ENCODE measurements around the gene ANAPC2. TPM values are rescaled to one million over a fixed set of nuclear protein-coding genes. Genes with fewer than 3 reads are reported as not detected.

The ANAPC2 gene
- total RNA-seq, 1 donor from 2014 or later = 57.4 TPM

DNA sequence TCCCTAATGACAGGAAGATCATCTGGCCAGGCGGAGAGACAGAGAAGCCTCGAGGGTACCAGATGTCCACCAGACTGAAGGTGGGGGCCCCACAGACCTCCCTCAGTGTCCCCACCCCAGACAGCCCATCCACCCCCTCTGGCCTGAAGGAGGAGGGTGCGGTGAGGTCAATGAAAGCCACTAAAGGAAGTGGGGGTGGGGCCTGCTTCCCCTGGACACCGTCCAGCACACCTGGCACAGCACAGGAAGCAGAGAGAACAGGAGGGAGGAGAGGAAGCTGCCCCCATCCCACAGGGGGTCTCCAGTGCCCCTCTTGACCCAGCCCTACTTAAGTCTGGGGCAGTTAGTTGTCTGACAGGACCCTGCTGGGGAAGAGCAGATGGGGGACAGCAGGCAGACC lies 29.7 kb downstream of the ANAPC2 start:
- H3K4me3 Mint-ChIP-seq = no peak overlapping the region
- H3K27ac Mint-ChIP-seq = no peak overlapping the region
- H3K27me3 Mint-ChIP-seq = peaks cover 27% of the 10 kb centered on the region
- no peaks in the 10 kb centered on the region for H3K36me3 Mint-ChIP-seq (ENCODE audit: low read depth)
- H3K9me3 Mint-ChIP-seq = no peaks in the 10 kb centered on the region
- intact Hi-C loops (cut with micrococcal nuclease) = loop anchor here (10.0 kb wide), 1 partner anchor 184 kb away; the partner anchor contains the start of gene PTGDS
- H3K4me1 Mint-ChIP-seq = peaks cover 9% of the 10 kb centered on the region
- no peak for DNase-seq

DNA sequence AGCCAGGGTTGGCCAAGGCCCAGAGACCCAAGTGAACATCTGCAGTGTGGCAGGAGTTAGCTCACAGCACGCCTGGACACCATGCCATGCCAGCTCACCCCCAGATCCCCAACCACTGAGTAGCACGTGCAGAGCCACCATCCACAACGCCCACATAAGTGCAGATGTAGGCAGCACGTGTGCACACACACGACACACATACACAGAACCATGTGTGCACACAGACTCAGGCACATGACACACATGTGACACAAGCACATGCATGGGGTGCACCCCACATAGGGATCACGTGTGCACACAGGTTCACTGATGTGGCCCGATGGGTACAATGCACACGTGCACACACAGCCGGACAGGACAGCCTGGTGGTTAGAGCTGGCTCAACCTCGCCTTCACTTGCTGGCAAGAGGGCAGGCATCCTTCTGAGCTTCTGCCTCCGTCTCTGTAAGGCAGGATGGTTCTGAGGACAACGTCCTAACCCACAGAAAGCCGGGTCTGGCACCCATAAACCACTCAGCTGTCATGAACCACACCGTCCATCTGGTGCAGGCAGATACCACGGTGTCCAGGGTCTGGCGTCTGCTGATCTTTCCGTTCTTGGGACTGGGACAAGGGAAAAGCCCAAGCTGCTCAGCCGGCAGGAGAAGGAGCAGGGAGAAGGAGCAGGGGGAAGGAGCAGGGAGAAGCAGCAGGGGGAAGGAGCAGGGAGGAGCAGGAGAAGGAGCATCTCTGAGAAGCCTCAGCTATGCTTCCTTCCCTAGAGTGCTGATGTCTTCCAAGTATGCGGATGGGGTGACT lies 30.5 kb downstream of the ANAPC2 start:
- Mint-ChIP-seq H3K27ac (no peak overlapping the region), H3K4me1 (peaks cover 9% of the 10 kb centered on the region)
- intact Hi-C loops (cut with micrococcal nuclease) = loop anchor here (1.0 to 10.0 kb wide), 2 partner anchors 10 to 183 kb away; partner anchors contain the start of gene PTGDS

DNA sequence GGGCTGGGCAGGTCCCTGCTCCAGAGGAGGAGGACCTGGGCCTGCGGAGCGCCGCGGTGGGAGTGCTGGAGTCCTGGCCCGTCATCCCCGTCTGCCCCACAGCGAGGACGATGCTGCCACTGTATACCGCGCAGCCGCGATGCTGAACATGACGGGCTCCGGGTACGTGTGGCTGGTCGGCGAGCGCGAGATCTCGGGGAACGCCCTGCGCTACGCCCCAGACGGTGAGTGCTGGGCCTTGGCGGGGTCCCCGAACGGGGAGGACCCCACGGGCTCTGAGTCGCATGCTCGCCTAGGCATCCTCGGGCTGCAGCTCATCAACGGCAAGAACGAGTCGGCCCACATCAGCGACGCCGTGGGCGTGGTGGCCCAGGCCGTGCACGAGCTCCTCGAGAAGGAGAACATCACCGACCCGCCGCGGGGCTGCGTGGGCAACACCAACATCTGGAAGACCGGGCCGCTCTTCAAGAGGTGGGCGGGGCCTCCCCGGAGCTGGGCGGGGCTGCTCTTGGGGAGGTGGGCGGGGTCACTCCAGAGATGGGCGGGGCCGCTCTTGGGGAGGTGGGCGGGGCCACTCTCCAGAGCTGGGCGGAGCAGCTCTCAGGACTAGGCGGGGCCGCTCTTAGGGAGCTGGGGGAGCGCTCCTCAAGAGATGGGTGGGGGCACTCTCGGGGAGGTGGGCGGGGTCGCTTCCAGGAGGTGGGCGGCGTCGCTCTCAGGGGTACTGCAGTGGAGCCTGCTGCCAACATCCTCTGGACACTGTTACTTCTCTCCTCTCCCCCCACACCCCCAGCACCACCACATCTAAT lies 31.6 kb downstream of the ANAPC2 start:
- H3K9me3 Mint-ChIP-seq = no peaks in the 10 kb centered on the region
- intact Hi-C loops (cut with micrococcal nuclease) = loop anchor here (1.0 to 10.0 kb wide), 2 partner anchors 12 to 182 kb away; partner anchors contain the start of gene PTGDS
- peak overlapping the region; percentile 73 for H3K4me3 Mint-ChIP-seq
- peak; percentile 86 for DNase-seq
- H3K4me1 Mint-ChIP-seq = peaks cover 9% of the 10 kb centered on the region
- H3K27me3 Mint-ChIP-seq = peaks cover 24% of the 10 kb centered on the region
- H3K36me3 Mint-ChIP-seq (ENCODE audit: low read depth) = no peaks in the 10 kb centered on the region
- peak overlapping the region; percentile 20 for H3K27ac Mint-ChIP-seq

More for the DNA sequence above, 30.5 kb downstream of the ANAPC2 start:
- H3K4me3 Mint-ChIP-seq = no peak overlapping the region
- no peak for DNase-seq
- H3K9me3 Mint-ChIP-seq = no peaks in the 10 kb centered on the region
- H3K36me3 Mint-ChIP-seq (ENCODE audit: low read depth) = no peaks in the 10 kb centered on the region
- peaks cover 24% of the 10 kb centered on the region for H3K27me3 Mint-ChIP-seq

DNA sequence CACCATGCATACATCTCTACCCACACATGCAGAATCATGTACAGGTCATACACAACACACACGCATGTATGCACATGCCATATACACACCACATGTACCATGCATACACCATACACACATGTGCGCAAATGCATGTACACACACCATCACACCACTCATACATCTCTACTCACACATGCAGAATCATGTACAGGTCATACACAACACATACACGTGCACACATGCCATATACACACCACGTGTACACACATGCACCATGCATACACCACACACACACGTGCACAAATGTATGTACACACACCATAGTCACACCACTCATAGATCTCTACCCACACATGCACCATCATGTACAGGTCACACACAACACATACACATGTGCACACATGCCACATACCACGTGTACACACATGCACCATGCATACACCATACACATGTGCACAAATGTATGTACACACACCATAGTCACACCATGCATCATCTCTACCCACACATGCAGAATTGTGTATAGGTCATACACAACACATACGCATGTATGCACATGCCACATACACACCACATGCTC lies 35.4 kb downstream of the ANAPC2 start:
- intact Hi-C loops (cut with micrococcal nuclease) = loop anchor here (10.0 kb wide), 1 partner anchor 178 kb away; the partner anchor contains the start of gene PTGDS
- Mint-ChIP-seq H3K36me3 (ENCODE audit: low read depth) (no peaks in the 10 kb centered on the region), H3K27me3 (peaks cover 4% of the 10 kb centered on the region), H3K9me3 (no peaks in the 10 kb centered on the region), H3K4me1 (peaks cover 4% of the 10 kb centered on the region), H3K27ac (no peak overlapping the region), H3K4me3 (no peak overlapping the region)
- DNase-seq = no peak

DNA sequence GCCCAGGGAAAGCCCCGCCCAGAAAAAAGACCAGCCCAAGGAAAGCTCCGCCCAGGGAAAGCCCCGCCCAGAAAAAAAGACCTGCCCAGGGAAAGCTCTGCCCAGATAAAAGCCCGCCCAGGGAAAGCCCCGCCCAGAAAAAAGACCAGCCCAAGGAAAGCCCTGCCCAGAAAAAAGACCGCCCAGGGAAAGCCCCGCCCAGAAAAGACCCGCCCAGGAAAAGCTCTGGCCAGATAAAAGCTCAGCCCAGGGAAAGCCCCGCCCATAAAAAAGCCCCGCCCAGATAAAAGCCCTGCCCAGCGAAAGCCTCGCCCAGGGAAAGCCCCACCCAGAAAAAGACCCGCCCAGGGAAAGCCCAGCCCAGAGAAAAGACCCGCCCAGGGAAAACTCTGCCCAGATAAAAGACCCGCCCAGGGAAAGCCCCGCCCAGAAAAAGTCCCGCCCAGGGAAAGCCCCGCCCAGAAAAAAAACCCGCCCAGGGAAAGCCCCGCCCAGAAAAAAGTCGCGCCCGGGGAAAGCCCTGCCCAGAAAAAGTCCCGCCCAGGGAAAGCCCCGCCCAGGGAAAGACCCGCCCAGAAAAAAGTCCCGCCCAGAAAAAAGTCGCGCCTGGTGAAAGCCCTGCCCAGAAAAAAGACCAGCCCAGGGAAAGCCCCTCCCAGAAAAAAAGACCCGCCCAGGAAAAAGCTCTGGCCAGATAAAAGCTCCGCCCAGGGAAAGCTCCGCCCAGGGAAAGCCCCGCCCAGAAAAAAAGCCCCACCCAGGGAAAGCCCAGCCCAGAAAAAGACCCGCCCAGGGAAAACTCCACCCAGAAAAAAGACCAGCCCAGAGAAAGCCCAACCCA lies 37.5 kb downstream of the ANAPC2 start:
- no peaks in the 10 kb centered on the region for H3K36me3 Mint-ChIP-seq (ENCODE audit: low read depth)
- peaks cover 2% of the 10 kb centered on the region for H3K4me1 Mint-ChIP-seq
- no peaks in the 10 kb centered on the region for H3K9me3 Mint-ChIP-seq
- peaks cover 2% of the 10 kb centered on the region for H3K27me3 Mint-ChIP-seq
- intact Hi-C loops (cut with micrococcal nuclease) = loop anchor here (1.0 to 10.0 kb wide), 2 partner anchors 22 to 176 kb away; partner anchors contain the start of gene PTGDS
- DNase-seq = peak; percentile 86
- H3K27ac Mint-ChIP-seq = peak overlapping the region; percentile 58
- no peak overlapping the region for H3K4me3 Mint-ChIP-seq

DNA sequence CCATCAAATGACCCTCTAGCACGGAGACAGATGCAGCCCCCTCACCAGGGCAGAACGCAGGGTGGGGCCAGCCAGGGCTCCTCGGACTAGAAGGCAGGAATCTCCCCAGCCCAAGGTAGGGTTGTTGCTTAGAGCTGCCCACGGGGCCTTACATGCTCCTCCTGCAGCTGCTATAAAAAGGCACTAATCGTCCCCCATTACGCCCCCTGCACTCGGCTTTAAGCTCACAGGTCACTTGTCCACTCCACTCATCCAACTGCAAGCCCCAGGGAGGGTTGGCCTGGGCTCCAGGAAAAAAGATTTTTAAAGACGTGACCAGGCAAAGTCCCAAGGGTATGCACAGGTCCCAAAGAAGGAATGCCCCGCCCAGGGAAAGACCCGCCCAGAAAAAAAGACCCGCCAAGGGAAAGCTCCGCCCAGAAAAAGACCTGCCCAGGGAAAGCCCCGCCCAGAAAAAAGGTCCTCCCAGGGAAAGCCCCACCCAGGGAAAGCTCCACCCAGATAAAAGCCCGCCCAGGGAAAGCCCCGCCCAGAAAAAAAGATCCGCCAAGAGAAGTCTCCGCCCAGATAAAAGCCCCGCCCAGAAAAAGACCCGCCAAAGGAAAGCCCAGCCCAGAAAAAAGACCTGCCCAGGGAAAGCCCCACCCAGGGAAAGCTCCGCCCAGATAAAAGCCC lies 38.3 kb downstream of the ANAPC2 start:
- no peak overlapping the region for H3K27ac Mint-ChIP-seq
- no peak overlapping the region for H3K4me3 Mint-ChIP-seq
- H3K9me3 Mint-ChIP-seq = no peaks in the 10 kb centered on the region
- no peaks in the 10 kb centered on the region for H3K36me3 Mint-ChIP-seq (ENCODE audit: low read depth)
- DNase-seq = peak; percentile 81
- intact Hi-C loops (cut with micrococcal nuclease) = loop anchor here (1.0 to 10.0 kb wide), 2 partner anchors 21 to 175 kb away; partner anchors contain the start of gene PTGDS
- H3K27me3 Mint-ChIP-seq = no peaks in the 10 kb centered on the region
- peaks cover 2% of the 10 kb centered on the region for H3K4me1 Mint-ChIP-seq

DNA sequence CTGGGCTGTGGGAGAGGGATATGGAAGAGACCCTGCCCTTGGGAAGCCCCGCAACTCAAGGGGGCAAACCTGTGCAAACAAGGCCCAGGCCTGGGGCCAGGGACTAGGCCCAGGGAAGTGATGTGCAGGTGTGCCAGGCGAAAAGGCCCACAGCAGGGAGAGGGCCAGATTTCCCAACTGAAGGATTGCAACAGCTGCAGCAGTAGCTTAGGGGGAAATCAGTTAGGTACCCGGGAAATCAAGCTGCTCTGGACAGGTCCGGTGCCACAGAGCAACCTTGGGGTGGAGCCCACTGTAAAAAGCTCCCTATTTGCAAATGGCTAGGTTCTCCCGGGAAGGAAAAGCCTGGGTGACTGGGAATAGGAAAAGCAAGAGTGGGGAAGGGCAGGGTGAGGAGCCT lies 39.0 kb downstream of the ANAPC2 start:
- DNase-seq = no peak
- no peaks in the 10 kb centered on the region for H3K9me3 Mint-ChIP-seq
- no peak overlapping the region for H3K27ac Mint-ChIP-seq
- no peaks in the 10 kb centered on the region for H3K36me3 Mint-ChIP-seq (ENCODE audit: low read depth)
- H3K27me3 Mint-ChIP-seq = no peaks in the 10 kb centered on the region
- intact Hi-C loops (cut with micrococcal nuclease) = no loop called here
- H3K4me3 Mint-ChIP-seq = no peak overlapping the region
- peaks cover 2% of the 10 kb centered on the region for H3K4me1 Mint-ChIP-seq

DNA sequence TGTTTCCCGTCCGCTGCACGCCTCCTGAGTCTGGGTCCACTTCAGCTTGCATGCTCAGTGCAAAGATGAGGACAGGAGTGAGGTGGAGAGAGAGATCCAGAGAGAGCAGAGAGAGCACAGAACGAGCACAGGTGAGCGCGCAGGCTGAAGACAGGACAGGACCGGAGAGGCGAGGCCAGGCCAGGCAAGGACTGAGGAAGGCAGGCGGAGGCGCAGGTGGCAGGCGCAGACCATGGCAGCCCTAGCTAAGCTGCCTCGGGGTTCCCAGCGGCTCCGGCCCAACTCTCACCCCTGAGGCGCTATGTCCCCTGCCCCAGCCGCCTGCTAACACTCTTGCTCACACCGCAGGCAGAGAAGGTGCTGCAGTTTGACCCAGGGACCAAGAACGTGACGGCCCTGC lies 39.7 kb downstream of the ANAPC2 start:
- intact Hi-C loops (cut with micrococcal nuclease) = no loop called here
- Mint-ChIP-seq H3K27ac (no peak overlapping the region), H3K27me3 (no peaks in the 10 kb centered on the region), H3K4me3 (no peak overlapping the region), H3K4me1 (peaks cover 2% of the 10 kb centered on the region), H3K9me3 (no peaks in the 10 kb centered on the region), H3K36me3 (ENCODE audit: low read depth) (no peaks in the 10 kb centered on the region)
- DNase-seq = no peak

DNA sequence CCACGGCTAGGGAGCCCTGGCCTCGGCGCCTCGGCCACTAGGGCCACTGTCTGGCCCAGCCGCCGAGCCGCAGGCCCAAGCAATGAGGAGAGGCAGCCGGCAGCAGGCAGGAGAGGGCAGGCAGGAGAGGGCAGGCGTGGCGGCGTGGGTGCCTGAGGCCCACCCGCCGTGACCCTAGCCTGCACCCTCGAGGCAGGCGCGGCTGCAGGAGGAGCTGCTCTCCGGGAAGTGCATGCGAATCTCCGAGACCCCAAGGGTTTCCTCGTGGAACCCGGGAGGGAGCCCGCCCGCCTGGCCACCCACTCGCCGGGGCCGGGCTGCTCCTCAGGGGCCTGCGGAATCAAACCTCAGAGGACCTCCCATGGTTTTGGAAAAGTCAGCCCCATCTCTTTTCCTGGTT lies 40.1 kb downstream of the ANAPC2 start:
- no peaks in the 10 kb centered on the region for H3K9me3 Mint-ChIP-seq
- intact Hi-C loops (cut with micrococcal nuclease) = no loop called here

DNA sequence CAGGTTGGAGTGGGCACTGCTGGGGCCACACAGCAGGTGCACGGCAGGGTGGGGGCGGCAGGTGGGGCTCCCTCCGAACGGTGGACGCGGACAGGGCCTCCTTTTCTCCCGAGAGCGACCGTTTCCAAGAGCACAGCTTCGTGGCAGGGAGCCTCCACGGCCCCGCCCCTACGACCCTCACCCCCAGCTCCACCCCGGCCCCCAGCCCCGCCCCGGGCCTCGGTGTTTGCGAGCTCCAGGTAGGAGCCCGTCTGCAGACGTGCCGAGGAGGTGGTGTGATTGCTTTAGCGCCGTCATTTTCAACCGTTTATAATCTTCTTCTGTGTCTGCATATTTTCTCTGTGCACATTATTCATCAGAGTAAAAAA lies 40.6 kb downstream of the ANAPC2 start:
- H3K36me3 Mint-ChIP-seq (ENCODE audit: low read depth) = no peaks in the 10 kb centered on the region
- H3K4me1 Mint-ChIP-seq = peaks cover 2% of the 10 kb centered on the region

More for the DNA sequence above, 40.1 kb downstream of the ANAPC2 start:
- H3K27ac Mint-ChIP-seq = no peak overlapping the region
- no peaks in the 10 kb centered on the region for H3K27me3 Mint-ChIP-seq
- no peak overlapping the region for H3K4me3 Mint-ChIP-seq
- no peaks in the 10 kb centered on the region for H3K36me3 Mint-ChIP-seq (ENCODE audit: low read depth)
- no peak for DNase-seq
- H3K4me1 Mint-ChIP-seq = peaks cover 2% of the 10 kb centered on the region

DNA sequence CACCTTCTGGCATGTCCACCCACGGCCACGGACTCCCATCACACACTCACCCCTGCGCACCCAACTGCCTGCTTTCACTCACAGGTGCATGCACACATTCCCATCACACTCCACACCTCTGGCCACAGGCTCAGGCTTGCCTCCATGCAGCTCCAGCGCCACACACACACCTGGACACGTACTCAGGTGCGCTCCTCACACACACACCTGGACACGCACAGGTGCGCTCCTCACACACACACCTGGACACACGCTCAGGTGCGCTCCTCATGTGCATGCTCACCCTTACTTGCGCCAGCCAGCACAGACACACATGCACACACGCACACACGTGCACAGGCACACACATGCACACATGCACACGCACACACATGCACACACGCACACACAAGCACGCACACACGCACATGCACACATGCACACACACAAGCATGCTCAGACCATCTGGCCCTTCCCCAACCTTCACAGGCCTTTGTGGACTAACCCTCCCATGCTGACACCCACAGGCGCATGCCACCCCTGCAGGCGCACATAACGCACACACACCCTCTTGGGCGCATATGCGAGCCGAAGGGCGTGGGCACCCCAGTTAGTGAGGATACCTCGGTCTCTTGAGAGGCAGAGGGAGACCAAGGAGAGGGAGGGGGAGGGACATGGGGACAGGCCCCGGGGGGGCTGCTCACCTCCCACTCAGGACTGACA lies 41.1 kb downstream of the ANAPC2 start:
- peaks cover 2% of the 10 kb centered on the region for H3K4me1 Mint-ChIP-seq
- intact Hi-C loops (cut with micrococcal nuclease) = no loop called here
- no peaks in the 10 kb centered on the region for H3K36me3 Mint-ChIP-seq (ENCODE audit: low read depth)
- no peak overlapping the region for H3K4me3 Mint-ChIP-seq
- no peak for DNase-seq
- no peak overlapping the region for H3K27ac Mint-ChIP-seq
- H3K9me3 Mint-ChIP-seq = no peaks in the 10 kb centered on the region
- peaks cover 2% of the 10 kb centered on the region for H3K27me3 Mint-ChIP-seq

More for the DNA sequence above, 40.6 kb downstream of the ANAPC2 start:
- no peak overlapping the region for H3K27ac Mint-ChIP-seq
- DNase-seq = no peak
- no peaks in the 10 kb centered on the region for H3K9me3 Mint-ChIP-seq
- intact Hi-C loops (cut with micrococcal nuclease) = no loop called here
- no peak overlapping the region for H3K4me3 Mint-ChIP-seq
- H3K27me3 Mint-ChIP-seq = no peaks in the 10 kb centered on the region

DNA sequence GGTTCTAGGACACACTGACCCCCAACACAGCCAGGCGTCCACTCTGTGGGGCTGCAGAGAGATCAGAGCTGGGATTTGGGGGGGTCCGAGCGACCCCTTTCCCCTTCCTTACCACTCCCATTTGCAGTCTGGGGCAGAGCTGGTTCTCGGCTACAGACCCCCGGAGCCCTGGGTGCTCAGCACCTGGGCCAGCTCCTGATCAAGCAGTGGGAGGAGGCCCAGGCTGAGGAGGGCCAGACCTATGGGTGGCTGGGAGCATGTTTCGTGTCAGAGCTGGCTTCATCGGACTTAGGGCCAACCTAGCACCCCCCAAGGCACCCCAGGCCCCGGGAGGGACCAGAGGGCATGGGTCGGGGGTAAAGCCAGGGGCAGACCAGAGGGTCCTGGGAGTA lies 41.8 kb downstream of the ANAPC2 start:
- peaks cover 2% of the 10 kb centered on the region for H3K4me1 Mint-ChIP-seq
- H3K4me3 Mint-ChIP-seq = no peak overlapping the region
- H3K36me3 Mint-ChIP-seq (ENCODE audit: low read depth) = no peaks in the 10 kb centered on the region

More for the DNA sequence above, 41.8 kb downstream of the ANAPC2 start:
- Mint-ChIP-seq H3K27me3 (peaks cover 7% of the 10 kb centered on the region), H3K27ac (no peak overlapping the region), H3K9me3 (no peaks in the 10 kb centered on the region)
- intact Hi-C loops (cut with micrococcal nuclease) = no loop called here
- DNase-seq = no peak

Data from activated CD4-positive, alpha-beta T cell treated with anti-CD3 and anti-CD28 coated beads, Interleukin-2, amount 10 ng/mL, durations not matched to agents 24 days and 14 days (primary cell).